HEK293T (cell line): ENCODE data around the gene WEE2.

ENCODE experiments used
- FOXM1 ChIP-seq: fragments of 450-650 bp; IDR thresholded peaks from 2 replicates; pipeline ENCODE4 v1.6.1; 2017; ENCODE audit warnings: mild to moderate bottlenecking, borderline replicate concordance
- NFRKB ChIP-seq: fragments of 450-650 bp; IDR thresholded peaks from 2 replicates; pipeline ENCODE4 v1.6.1; 2016; ENCODE audit warnings: mild to moderate bottlenecking, moderate library complexity
- SP1 ChIP-seq: fragments of 450-650 bp; IDR thresholded peaks from 2 replicates; pipeline ENCODE4 v1.6.1; 2017
- SUZ12 ChIP-seq: fragments of 450-650 bp; IDR thresholded peaks from 2 replicates; pipeline ENCODE4 v1.6.1; 2016; ENCODE audit warnings: mild to moderate bottlenecking

DNA sequence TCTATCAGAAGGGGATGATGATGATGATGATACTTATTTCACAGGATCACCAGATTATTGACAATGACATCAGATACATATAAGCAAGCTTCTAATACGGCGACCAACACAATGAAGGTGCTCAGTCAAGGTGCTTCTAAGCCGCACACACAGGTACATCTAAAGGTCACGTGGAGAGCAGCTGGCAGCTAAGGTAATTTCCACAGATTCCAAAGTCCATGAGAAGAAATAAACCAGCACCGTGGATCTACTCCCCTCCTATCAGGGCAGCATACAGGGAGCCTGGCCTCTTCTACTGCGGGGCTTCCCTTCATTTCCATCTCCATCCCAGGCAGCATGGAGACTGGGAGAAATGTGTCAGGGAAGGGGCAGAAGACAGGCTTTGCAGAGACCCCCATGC is 43.7 kb upstream of the WEE2 start:
- no peak for TF ChIP-seq NFRKB
- no peak for TF ChIP-seq SP1
- TF ChIP-seq SUZ12 = no peak
- TF ChIP-seq FOXM1 = no peak
